Calu3 (cell line): ENCODE results near the gene LCAT. TPM values are rescaled to one million over a fixed set of nuclear protein-coding genes. Genes with fewer than 3 reads are reported as not detected.

Source experiments
- BruUV-seq: library from RNA; stranded (reverse); fragments of 400-500 nt; replicated peaks from 2 replicates; lab custom pipeline; 2021; lab: Mats Ljungman, UMichigan
- CTCF ChIA-PET: fragments of 300-600 bp; sonication (Branson Sonifier 250); formaldehyde crosslinking; loops from one replicate; lab custom pipeline; 2022; ENCODE audit warnings: antibody characterized with exemption; lab: Charles Lee
- DNase-seq: peaks from one replicate; pipeline ENCODE4 v3.0.0; 2022
- H3K27ac Mint-ChIP-seq: one replicate; pipeline ENCODE4 v1.8.0; 2022; ENCODE audit warnings: mixed read lengths; ENCODE audit not compliant: unreplicated experiment
- H3K27me3 Mint-ChIP-seq: one replicate; pipeline ENCODE4 v1.8.0; 2022; ENCODE audit warnings: mixed read lengths; ENCODE audit not compliant: unreplicated experiment
- H3K36me3 Mint-ChIP-seq: one replicate; pipeline ENCODE4 v1.8.0; 2022; ENCODE audit warnings: mild to moderate bottlenecking, moderate library complexity, mixed read lengths; ENCODE audit not compliant: insufficient read depth, unreplicated experiment
- H3K4me1 Mint-ChIP-seq: one replicate; pipeline ENCODE4 v1.8.0; 2022; ENCODE audit warnings: mild to moderate bottlenecking, low read depth, mixed read lengths; ENCODE audit not compliant: unreplicated experiment
- H3K4me3 Mint-ChIP-seq: one replicate; pipeline ENCODE4 v1.8.0; 2022; ENCODE audit warnings: mild to moderate bottlenecking, low read depth, moderate library complexity, mixed read lengths; ENCODE audit not compliant: unreplicated experiment
- H3K9me3 Mint-ChIP-seq: one replicate; pipeline ENCODE4 v1.8.0; 2022; ENCODE audit warnings: low read depth, mixed read lengths; ENCODE audit not compliant: unreplicated experiment
- CTCF ChIP-seq: fragments of 200-600 bp; IDR thresholded peaks from one replicate; pipeline ENCODE4 v1.8.0; 2022; ENCODE audit warnings: antibody characterized with exemption; ENCODE audit not compliant: unreplicated experiment
- intact Hi-C: fragments of 100-400 bp; cut with micrococcal nuclease; formaldehyde crosslinking; loops from one replicate; pipeline ENCODE4 v1.10.0; 2022; ENCODE audit not compliant: unreplicated experiment
- total RNA-seq: library from RNA; stranded (reverse); gene quantifications from 2 replicates; pipeline ENCODE4 v1.2.3, GENCODE V29; 2022

Gene LCAT
- total RNA-seq, 1 experiment from 2014 or later: 14.7 TPM

DNA sequence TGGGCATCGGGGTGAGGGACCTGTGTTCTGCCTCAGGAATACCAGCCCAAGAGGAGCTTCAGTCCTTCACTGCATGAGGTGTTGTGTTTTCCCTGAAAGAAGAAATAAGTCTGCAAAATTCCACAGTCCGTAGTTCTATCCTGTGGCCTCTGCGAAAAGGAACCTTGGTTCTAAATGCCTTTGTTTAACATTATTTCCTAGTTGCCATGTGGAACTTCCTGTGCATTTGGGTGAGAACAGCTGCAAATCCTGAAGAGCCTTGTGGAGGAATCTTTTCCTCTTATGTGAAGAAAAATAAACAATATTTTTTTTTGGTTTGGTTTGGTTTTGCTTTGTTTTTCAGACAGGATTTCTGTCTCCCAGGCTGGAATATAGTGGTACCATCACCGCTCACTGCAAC, 41.1 kb downstream of the LCAT start:
- Mint-ChIP-seq H3K27ac (no peak overlapping the region), H3K9me3 (no peaks in the 10 kb centered on the region), H3K4me1 (peaks cover 7% of the 10 kb centered on the region), H3K4me3 (no peak overlapping the region), H3K36me3 (peaks cover 13% of the 10 kb centered on the region), H3K27me3 (no peaks in the 10 kb centered on the region)
- no peak for DNase-seq
- no peak for TF ChIP-seq CTCF
- CTCF ChIA-PET: no interaction called here
- no TSS peak for BruUV-seq
- intact Hi-C loops: no loop called here

DNA sequence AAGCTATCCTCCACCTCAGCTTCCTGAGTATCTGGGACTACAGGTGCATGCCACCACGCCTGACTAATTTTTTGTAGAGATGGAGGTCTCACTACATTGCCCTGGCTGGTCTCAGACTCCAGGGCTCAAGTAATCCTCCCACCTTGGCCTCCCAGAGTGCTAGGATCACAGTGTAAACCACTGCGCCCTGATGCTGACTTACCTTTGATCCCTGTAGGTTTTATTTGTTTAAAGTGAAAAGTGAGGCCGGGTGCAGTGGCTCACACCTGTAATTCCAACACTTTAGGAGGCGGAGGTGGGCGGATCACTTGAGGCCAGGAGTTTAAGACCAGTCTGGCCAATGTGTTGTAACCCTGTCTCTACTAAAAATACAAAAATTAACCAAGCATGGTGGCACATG, 42.2 kb downstream of the LCAT start:
- no peaks in the 10 kb centered on the region for H3K9me3 Mint-ChIP-seq
- no peak for DNase-seq
- H3K4me3 Mint-ChIP-seq: no peak overlapping the region
- no peak for TF ChIP-seq CTCF
- no TSS peak for BruUV-seq
- H3K4me1 Mint-ChIP-seq: peaks cover 7% of the 10 kb centered on the region
- intact Hi-C loops: no loop called here
- H3K36me3 Mint-ChIP-seq: peaks cover 13% of the 10 kb centered on the region
- no peak overlapping the region for H3K27ac Mint-ChIP-seq
- CTCF ChIA-PET: no interaction called here
- no peaks in the 10 kb centered on the region for H3K27me3 Mint-ChIP-seq

GRCh38 chr16:67897231-67897630, 46.7 kb downstream of the LCAT start:
- H3K27ac Mint-ChIP-seq: no peak overlapping the region
- H3K9me3 Mint-ChIP-seq: no peaks in the 10 kb centered on the region
- H3K27me3 Mint-ChIP-seq: no peaks in the 10 kb centered on the region
- CTCF ChIA-PET: no interaction called here
- no peak overlapping the region for H3K4me3 Mint-ChIP-seq
- H3K36me3 Mint-ChIP-seq: peaks cover 32% of the 10 kb centered on the region
- H3K4me1 Mint-ChIP-seq: peaks cover 10% of the 10 kb centered on the region
- no peak for TF ChIP-seq CTCF
- DNase-seq: no peak
- BruUV-seq: no TSS peak
- intact Hi-C loops: no loop called here

DNA sequence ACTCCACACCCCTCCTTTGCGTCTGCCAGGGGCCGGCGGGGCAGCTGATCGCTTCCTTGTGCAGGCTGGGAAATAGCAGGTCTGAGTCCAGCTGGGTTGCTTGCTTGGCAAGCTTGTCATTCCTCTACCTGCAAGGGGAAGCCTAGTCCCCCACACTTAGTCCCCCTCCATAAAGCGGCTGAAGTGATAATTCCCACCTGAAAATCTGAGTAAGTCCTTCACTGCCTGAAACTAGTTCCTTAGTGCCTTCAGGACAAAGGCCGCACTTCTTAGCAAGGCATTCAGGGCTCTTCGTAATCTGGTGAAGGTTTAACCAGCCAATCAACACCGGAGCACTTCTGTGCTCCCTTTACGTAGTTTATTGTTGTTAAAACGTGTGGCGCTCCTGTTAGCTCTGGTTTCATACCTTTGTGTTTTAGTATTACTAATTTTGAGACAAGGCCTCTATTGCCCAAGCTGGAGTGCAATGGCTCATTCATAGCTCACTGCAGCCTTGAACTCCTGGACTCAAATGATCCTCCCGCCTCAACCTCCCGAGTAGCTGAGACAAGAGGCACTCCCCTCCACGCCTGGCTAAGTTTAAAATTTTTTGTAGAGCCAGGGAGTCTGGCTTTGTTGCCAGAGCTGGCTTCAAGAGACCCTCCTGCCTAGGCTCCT, 50.0 kb downstream of the LCAT start:
- intact Hi-C loops: no loop called here
- CTCF ChIA-PET: interaction anchor here (2.0 kb wide), 1 partner anchor 10 kb away, joined by 5 read pairs; no protein-coding TSS in a partner anchor
- Mint-ChIP-seq H3K9me3 (no peaks in the 10 kb centered on the region), H3K36me3 (peaks cover 27% of the 10 kb centered on the region), H3K27me3 (no peaks in the 10 kb centered on the region), H3K27ac (peak overlapping the region; percentile 95), H3K4me3 (peak overlapping the region; percentile 99), H3K4me1 (peaks cover 10% of the 10 kb centered on the region)
- no peak for DNase-seq
- TF ChIP-seq CTCF: no peak
- TSS peak; percentile 34 for BruUV-seq
